GM12891 (cell line): Measurements from ENCODE around the gene RASA4.
"Not testable (repeated sequence)": the region's sequence is repeated elsewhere in the genome, so short reads cannot be mapped to it uniquely, and the experiment has no call there.

Source experiments
- POLR2A ChIP-seq: IDR thresholded peaks from 2 replicates; pipeline ENCODE4 v1.6.1; 2011; ENCODE audit warnings: low read depth, low read length, control low read depth
- POLR2AphosphoS5 ChIP-seq: IDR thresholded peaks from 2 replicates; pipeline ENCODE4 v1.6.1; 2011; ENCODE audit warnings: low read depth, low read length, control low read depth
- SPI1 ChIP-seq: IDR thresholded peaks from 2 replicates; pipeline ENCODE4 v1.6.1; 2011; ENCODE audit warnings: low read depth, low read length, control low read depth
- TAF1 ChIP-seq: IDR thresholded peaks from 2 replicates; pipeline ENCODE4 v1.6.1; 2011; ENCODE audit warnings: low read depth, low read length, control low read depth

GRCh38 chr7:102599699-102600098 is 16.9 kb downstream of the RASA4 start:
- not testable (repeated sequence) for TF ChIP-seq POLR2A, TAF1, SPI1, POLR2AphosphoS5
